GM12873 (cell line): ENCODE measurements around the gene MPPED1.

ENCODE experiments used
- CTCF ChIP-seq: IDR thresholded peaks from 2 replicates; pipeline ENCODE4 v1.5.1; 2012; ENCODE audit warnings: low read depth, mild to moderate bottlenecking, moderate library complexity, low read length, control low read depth; ENCODE audit not compliant: insufficient read depth; ENCODE audit errors: missing control alignments

Gene MPPED1

GRCh38 chr22:43388420-43388851 lies 23.4 kb upstream of the MPPED1 start:
- peak; percentile 99 for TF ChIP-seq CTCF

DNA sequence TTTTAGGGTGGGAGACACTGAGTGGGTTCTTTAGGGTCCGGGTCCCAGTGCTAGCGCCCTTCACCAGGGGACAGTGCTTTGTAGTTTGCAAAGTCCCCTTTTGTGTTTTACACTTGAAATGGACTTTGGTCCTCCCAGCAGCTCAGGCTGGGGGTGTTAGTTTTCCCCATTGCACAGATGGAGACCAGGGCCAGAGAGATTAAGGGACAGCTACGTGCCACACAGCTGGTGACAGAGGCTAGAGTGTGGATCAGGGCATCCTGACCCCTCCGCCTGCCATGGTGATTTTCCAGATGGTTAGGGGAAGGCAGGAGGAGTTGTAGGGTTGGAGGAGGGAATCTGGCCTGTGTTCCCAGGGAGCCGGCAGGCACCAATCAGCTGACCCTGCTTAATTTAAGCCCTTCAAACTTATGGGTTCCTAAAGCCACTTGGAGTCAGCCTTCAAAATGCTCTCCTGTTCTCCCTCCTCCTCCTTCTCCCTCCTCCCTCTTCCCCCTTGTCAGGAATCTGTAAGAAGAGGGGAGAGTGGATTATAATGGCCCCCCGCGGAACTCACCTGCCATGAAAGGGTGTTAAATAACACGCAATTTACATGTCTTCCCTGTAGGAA lies 22.5 kb upstream of the MPPED1 start:
- TF ChIP-seq CTCF: no peak

GRCh38 chr22:43390166-43390565 lies 21.6 kb upstream of the MPPED1 start:
- no peak for TF ChIP-seq CTCF

DNA sequence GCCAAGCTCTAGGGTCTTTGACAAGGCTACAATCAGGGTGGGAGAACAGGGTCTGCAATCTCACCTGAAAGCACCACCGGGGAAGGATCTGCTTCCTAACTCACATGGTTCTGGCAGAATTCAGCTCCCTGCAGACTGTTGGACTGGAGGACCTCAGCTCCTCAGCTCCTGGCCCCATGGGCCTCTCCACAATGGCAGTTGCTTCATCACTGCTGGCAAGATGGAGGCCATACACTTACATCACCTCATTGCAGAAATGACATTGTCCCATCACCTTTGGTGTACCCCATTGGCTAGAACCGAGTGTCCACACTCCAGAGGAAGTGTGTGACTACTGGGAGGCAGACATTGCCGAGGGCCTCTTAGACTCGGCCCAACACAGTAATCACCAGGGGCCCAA lies 20.9 kb upstream of the MPPED1 start:
- TF ChIP-seq CTCF: no peak

GRCh38 chr22:43391306-43391705 lies 20.5 kb upstream of the MPPED1 start:
- no peak for TF ChIP-seq CTCF

DNA sequence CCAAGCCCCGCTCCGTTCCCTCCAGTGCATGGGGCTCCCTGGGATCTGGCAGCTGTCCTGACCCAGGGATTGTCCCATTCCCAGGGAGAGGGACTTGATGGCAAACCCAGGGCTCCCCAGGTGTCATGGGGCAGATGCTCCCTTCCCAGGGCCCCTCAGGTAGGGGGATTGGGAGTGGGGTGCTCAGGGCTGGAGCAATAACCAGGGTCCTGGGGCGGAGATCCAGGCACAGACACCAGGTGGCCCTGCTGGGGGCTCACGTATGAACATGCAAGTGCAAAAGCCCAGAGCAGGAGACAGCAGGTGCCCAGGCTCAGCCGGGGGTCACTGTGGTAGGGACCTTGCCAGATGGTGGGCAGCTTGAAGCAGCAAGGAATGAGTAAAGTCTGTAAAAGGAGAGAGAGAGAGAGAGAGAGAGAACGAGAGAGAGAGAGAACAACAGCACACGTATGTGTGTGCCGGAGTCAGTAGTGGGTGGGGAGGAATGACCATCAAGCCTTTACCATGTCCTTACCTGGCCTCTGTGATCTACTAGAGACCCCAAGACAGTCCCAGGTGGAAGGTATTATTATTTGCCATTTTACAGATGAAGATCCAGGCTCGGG lies 19.3 kb upstream of the MPPED1 start:
- TF ChIP-seq CTCF: no peak

- TF ChIP-seq CTCF: no peak
These were observed 18.5 kb upstream of the MPPED1 start for GRCh38 chr22:43393132-43393843.
